HEK293 (cell line): ENCODE measurements around the gene MEIG1.
"Not testable (repeated sequence)": the region's sequence is repeated elsewhere in the genome, so short reads cannot be mapped to it uniquely, and the experiment has no call there.

ENCODE experiments used
- CTCF ChIA-PET: fragments of 350-600 bp; formaldehyde crosslinking; extraction: SDS; loops from one replicate; lab custom pipeline; 2021; ENCODE audit warnings: antibody characterized with exemption; lab: Yijun Ruan, JAX
- POLR2A ChIA-PET: fragments of 300-600 bp; formaldehyde crosslinking; extraction: SDS; loops from one replicate; lab custom pipeline; 2020; ENCODE audit warnings: antibody characterized with exemption, inconsistent platforms; lab: Yijun Ruan, JAX
- H3K27ac ChIP-seq: fragments of 200-500 bp; sonication (Bioruptor generic); 2 replicates; pipeline ENCODE4 v1.5.1; 2014; ENCODE audit warnings: low read depth, low read length, control low read depth, inconsistent platforms; ENCODE audit errors: extremely low read depth
- H3K36me3 ChIP-seq, 2 experiments: fragments of 200-500 bp in 1 of 2; sonication (Bioruptor generic) in 1 of 2; 1 replicate in 1 of 2; 2 replicates in 1 of 2; pipeline ENCODE4 v1.5.1; 2014 to 2017; ENCODE audit warnings: inconsistent platforms in 2 of 2, low read length in 2 of 2; ENCODE audit not compliant: control insufficient read depth in 2 of 2, insufficient read depth in 1 of 2
- H3K4me1 ChIP-seq: fragments of 200-500 bp; sonication (Bioruptor generic); 2 replicates; pipeline ENCODE4 v1.5.1; 2014; ENCODE audit warnings: mild to moderate bottlenecking, low read length, inconsistent platforms; ENCODE audit not compliant: control insufficient read depth, insufficient read depth
- H3K4me3 ChIP-seq: 2 replicates; pipeline ENCODE4 v1.5.1; 2011; ENCODE audit warnings: low read depth, mild to moderate bottlenecking, control low read depth, low read length, moderate library complexity
- H3K9me3 ChIP-seq: fragments of 200-500 bp; sonication (Bioruptor generic); 2 replicates; pipeline ENCODE4 v1.5.1; 2014; ENCODE audit warnings: low read depth, low read length, inconsistent platforms; ENCODE audit not compliant: control insufficient read depth, insufficient read depth

MEIG1 gene

DNA sequence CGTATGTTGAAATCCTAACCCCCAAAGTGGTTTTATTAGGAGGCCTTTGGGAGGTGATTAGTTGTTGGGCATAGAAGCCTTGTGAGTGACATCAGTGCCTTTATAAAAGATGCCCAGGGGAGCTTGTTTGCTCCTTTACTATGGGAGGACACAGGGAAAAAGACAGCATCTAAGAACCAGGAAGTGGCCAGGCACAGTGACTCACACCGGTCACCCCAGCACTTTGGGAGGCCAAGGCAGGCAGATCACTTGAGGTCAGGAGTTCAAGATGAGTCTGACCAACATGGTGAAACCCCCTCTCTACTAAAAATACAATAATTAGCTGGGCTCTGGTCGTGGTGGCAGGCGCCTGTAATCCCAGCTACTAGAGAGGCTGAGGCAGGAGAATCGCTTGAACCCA is 61.8 kb downstream of the MEIG1 start:
- CTCF ChIA-PET, result interaction anchor here (1.2 kb wide), 1 partner anchor 59 kb away, joined by 3 read pairs; no protein-coding TSS in a partner anchor
- POLR2A ChIA-PET, result not testable (repeated sequence)

More for the DNA sequence above, 61.8 kb downstream of the MEIG1 start:
- H3K4me3 ChIP-seq, H3K27ac ChIP-seq, H3K36me3 ChIP-seq, H3K9me3 ChIP-seq, H3K4me1 ChIP-seq: not testable (repeated sequence)
